ENCODE results near the gene RALBP1.
"Not testable (repeated sequence)": the region's sequence is repeated elsewhere in the genome, so short reads cannot be mapped to it uniquely, and the experiment has no call there.

RALBP1 gene

DNA sequence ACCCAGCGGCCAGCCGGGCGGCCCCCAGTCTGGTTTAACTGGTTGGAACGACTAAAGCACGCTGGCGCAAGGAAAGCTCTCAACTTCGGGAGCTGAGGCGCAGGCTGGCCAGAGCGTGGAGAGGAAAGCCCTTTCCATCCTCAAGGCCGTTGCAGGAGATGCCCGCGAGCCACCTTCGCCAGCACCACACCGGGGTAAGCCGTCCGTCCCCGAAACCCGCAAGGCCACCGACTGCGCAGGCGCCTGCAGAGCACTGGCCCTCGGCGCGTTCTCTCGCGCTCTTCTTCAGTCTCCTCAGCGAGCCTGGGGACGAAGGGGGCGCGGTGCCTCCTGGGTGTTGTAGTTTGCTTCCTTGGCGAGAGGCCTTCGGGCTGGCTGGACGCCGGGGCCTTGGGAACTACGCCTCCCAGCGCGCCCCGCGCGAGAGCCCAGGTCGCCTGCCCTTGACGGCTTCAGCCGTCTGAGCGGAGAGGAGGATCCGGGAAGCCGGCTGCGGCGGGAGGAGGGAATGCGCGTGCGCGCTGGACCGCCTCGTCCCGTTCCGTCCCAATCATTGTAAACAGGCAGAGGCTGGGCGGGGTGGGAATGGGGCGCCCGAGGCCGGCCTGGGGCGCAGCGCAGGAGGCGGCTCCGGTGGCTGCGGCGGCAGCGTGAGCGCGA, at the start of gene RALBP1:
Gene RALBP1, plus strand, starts transcription at position 531 of the 660 bp plus-strand sequence. CDS start 37,533 bp downstream, outside the sequence.
- DNase-seq = peak; percentile 100

DNA sequence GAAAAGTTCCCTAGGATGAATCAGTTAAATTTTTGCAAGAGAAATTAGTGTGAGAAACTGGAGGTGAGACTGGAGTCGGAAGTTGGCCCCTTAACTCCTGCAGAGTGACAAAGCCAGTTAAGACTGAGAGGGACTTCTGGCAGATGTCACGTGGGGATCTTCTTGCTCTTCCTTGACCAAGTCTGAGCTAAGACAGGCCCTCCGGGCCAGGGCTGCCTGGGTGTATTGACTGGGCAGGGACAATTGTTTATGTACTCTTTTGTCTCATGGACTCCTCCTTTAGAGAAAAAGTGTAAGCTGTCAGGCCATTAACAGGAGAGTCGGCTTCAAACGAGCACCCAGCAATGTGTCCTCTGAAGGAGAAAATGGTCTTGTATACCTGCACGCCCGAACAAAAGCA, 48.6 kb upstream of the RALBP1 start:
- DNase-seq = no peak

DNA sequence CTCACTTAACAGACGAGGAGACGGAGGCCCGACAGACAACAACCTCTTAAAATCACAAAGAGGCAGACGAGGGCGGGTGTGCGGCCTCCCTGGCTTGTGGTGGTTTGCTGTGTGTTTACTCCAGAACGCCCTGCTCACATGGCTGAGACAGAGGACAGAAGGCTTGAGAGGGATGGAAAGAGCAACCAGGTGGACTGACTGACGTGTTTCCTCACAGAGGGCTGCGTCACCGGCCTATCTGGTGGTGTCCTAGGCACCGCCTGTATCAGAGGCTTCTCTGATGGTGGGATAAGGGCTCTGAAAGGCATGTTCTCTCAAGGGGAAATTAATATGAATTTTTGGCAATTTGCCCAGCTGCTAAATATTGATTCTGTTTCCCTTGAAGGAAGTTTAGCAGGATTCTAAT, 47.0 kb upstream of the RALBP1 start:
- DNase-seq = no peak

- no peak for DNase-seq
Measured at GRCh38 chr18:9428862-9429661, 46.3 kb upstream of the RALBP1 start.

GRCh38 chr18:9429662-9429993, 45.7 kb upstream of the RALBP1 start:
- no peak for DNase-seq

GRCh38 chr18:9430315-9430714, 45.0 kb upstream of the RALBP1 start:
- DNase-seq = not testable (repeated sequence)

DNA sequence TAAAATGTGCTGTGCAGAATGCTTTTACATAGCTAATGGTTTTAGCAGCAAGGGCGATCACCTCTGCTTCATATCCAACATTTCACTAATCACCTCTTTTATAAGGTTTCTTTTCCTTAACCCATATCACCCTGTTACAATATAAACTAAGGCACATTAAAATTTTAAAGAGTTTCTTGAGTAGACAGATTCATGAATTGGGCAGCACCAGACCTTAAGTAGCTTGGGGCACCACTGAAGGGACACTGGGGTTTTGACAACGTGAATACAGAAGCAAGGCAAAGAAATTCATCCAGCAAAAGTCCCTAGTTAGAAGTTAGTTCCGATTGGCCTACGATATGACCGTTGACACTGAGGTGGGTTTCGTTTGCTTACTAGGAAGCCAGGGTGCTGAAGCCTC, 44.0 kb upstream of the RALBP1 start:
- DNase-seq = no peak

DNA sequence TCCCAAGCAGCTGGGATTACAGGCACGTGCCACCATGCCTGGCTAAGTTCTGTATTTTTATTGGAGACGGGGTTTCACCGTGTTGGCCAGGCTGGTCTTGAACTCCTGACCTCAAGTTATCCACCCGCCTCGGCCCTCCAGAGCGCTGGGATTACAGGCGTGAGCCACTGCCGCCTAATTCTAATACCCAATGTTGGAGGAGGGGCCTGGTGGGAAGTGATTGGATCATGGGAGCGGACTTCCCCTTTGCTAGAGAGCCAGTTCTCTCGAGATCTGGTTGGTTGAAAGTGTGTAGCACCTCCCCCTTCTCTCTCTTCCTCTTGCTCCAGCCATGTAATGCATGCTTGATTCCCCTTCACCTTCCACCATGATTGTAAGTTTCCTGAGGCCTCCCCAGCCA, 42.2 kb upstream of the RALBP1 start:
- DNase-seq = peak; percentile 57

GRCh38 chr18:9433671-9434121, 41.6 kb upstream of the RALBP1 start:
- DNase-seq = peak; percentile 51

DNA sequence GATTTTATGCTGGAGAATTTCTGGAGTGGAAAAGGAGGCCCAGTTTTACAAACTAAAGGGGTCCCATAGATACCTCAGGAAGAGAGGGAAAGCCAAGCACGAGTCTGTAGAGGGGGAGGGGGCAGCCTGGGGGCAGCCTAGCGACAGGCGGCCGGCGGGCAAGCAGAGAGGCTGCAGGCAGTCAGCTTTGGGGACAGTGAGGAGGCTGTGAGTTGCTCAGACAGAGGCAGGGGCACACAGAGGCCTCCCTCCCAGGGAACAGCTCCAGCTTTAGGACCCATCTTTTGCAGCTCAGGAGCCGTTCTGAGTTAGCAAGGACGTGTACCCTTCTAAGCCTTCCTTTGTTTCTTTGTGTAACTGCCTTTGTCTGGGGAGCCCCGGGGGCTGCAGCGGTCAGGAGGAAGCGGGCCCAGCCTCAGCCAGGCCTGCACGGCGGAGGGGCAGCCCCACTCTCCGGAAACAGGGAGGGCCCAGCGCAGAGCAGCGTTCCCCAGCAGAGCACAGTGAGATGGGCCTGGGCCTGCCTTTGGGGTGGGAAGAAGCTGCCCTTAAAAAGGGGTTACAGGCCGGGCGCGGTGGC, 41.1 kb upstream of the RALBP1 start:
- DNase-seq = peak; percentile 30

DNA sequence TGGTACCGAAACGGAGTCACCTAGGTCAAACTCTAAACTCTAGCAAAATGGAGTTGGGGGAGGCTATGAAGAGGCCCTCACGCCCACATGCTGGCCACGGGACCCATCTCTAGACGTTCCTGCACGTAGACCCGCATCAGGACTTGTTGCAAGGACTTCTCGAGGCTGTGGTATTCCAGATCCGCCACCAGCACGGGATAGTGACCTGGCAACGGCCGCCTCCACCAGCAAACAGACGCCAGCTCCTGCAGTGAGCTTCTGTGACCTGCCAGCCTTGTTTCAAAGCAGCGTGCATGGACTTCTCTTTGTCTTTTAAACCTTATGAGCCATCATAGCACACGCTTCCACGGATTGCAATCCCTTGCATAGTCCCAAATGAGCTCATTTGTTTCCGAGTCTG, 40.3 kb upstream of the RALBP1 start:
- DNase-seq = no peak

DNA sequence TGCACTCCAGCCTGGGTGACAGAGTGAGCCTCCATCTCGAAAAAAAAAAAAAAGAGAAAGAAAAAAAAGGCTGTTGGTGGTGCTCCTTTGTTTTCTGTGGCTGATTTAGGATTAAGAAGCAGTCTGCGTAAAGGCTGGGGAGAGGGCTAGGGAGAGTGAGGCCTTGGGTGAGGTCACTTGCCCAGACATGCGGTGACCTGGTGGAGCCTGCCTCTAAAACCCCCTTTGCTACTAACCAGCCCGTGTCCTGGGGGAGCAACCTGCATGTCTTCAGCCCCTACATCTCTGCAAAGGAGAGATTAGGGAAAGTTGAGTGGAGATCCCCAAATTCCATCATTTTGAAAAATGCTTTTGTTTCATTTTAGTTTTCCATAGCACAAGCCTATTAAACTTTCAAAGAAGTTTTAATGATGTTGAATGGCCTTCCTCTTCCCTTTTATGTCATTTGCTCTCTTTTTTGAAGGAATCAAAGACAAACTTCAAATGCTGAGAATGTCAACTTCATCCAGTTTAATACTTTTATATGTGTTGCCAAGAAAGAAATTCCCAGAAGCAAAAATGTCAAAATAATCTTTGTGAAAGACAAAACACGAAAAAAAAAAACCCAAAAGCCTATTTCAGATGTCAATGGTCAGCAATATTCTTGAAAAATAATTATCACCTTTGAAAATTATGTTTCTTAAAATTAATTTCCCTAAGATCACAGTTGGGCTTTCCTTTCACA, 38.9 kb upstream of the RALBP1 start:
- no peak for DNase-seq

GRCh38 chr18:9437021-9437437, 38.3 kb upstream of the RALBP1 start:
- DNase-seq = peak; percentile 25

GRCh38 chr18:9437672-9438071, 37.6 kb upstream of the RALBP1 start:
- no peak for DNase-seq

GRCh38 chr18:9441061-9441460, 34.3 kb upstream of the RALBP1 start:
- no peak for DNase-seq

GRCh38 chr18:9444549-9444948, 30.8 kb upstream of the RALBP1 start:
- DNase-seq = no peak

- no peak for DNase-seq
Measured at GRCh38 chr18:9446839-9447238, 28.5 kb upstream of the RALBP1 start.

GRCh38 chr18:9447334-9447733, 28.0 kb upstream of the RALBP1 start:
- no peak for DNase-seq

DNA sequence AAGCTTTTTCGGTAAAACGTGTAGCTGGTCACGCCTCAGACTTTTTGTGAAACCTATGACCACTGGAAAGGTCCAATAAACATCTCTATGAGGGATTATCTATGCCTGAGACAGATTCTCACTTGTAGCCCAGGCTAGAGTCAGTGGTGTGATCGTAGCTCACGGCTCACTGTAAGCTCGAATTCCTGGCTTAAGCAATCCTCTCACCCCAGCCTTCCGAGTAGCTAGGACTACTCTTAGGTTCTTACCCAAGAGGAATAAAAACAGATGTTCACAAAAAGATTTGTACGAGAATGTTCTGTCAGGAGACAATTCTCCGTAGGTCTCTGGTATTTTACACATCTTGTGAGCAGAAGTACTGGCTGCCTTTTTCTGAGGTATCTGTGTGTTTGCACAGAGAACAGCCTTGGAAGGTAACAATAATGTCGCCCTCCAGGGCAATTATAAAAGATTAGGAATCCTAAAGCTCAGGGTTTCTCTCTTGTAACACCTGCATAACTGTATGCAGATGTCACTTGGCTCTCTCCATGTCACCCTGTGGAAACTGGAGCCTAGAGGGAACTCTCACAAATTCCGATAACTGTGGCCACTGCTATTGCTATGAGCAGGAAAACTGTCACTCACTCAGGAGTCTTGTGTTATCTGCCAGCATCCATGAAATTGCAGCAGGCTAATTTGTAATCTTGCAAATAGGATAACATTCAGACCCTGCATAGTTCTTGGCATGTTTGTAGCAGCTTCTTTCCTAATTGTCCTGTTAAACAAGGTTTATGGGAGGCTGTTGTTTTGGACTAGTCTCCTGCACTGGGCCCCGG, 25.5 kb upstream of the RALBP1 start:
- no peak for DNase-seq

DNA sequence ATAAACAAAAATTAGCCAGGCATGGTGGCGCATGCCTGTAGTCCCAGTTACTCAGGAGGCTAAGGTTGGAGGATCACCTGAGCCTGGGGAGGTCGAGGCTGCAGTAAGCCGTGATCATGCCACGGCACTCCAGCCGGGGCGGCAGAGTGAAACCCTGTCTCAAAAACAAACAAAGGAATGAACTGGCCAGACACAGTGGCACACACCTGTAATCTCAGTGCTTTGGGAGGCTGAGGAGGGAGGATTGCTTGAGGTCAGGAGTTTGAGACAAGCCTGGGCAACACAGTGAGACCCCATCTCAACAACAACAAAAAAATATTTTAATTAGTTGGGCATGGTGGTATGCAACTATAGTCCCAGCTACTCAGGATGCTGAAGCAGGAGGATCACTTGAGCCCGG, 24.4 kb upstream of the RALBP1 start:
- DNase-seq = not testable (repeated sequence)

DNA sequence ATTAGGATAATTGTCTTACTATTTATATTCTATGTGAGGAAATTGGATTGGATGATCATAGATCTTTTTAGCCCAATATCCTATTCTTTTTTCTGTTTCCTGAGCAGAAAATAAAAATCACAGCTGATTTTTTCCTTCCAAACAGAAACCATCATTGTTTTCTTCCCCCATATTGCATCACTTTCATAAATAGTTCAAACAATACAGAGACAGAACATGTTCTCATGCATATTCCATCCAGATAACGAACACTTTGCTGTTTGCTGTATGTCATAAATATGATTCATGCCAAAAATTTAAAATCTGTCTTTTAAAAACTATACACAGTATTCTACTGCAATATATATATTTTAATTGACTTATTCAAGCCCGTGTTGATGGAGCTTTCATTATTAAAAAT, 22.0 kb upstream of the RALBP1 start:
- DNase-seq = no peak

DNA sequence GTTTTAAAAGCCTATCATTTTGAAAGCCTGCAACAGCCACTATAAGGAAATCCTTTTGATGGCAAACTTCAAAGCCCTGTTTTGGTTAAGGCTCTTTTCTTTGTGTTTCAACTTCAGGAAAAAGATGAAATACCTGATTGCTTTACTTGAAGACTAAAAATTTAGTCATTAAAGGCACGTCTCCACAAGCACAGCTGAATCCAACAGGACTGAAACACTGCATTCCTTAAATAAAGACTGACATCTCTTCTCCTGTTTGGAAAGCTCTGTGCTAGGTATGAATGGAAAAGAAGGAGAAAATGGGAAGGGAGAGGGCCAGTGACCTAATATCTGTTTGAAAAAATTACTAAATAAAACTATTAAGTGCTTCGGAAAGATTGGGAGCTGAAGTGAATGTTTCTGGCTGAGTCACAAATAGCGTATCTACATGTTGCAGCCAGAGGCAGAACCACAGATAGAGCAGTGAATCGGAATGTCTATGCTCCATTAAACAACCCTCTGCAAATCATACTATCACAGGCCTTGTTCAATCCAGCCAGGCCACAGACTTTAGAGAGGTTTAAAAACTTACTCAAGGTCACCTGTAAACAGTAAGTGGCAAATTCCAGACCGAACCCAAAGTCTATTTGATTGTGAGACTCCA, 21.1 kb upstream of the RALBP1 start:
- peak; percentile 40 for DNase-seq
